Parathyroid adenoma (tissue), 2 donors: ENCODE data around the gene RXFP4.

Experiments
- H2AFZ ChIP-seq: fragments of 300-600 bp; sonication (generic); one replicate; pipeline ENCODE4 v1.7.0; 2017; ENCODE audit warnings: antibody characterized with exemption, mild to moderate bottlenecking
- H3K27ac ChIP-seq: fragments of 300-600 bp; sonication (generic); one replicate; pipeline ENCODE4 v1.7.0; 2017
- H3K27me3 ChIP-seq: fragments of 300-600 bp; sonication (generic); one replicate; pipeline ENCODE4 v1.7.0; 2017; ENCODE audit warnings: low read length; ENCODE audit not compliant: control insufficient read depth, insufficient read depth
- H3K36me3 ChIP-seq: fragments of 300-600 bp; sonication (generic); one replicate; pipeline ENCODE4 v1.7.0; 2017; ENCODE audit warnings: low read length; ENCODE audit not compliant: control insufficient read depth, insufficient read depth
- H3K4me1 ChIP-seq: fragments of 300-600 bp; sonication (generic); one replicate; pipeline ENCODE4 v1.7.0; 2017; ENCODE audit warnings: control low read depth
- H3K4me2 ChIP-seq: fragments of 300-600 bp; sonication (generic); one replicate; pipeline ENCODE4 v1.7.0; 2017; ENCODE audit warnings: low read length
- H3K4me3 ChIP-seq: fragments of 300-600 bp; sonication (generic); one replicate; pipeline ENCODE4 v1.7.0; 2017; ENCODE audit warnings: low read depth, low read length
- H3K79me2 ChIP-seq: fragments of 300-600 bp; sonication (generic); one replicate; pipeline ENCODE4 v1.7.0; 2017; ENCODE audit warnings: control low read depth
- H3K9ac ChIP-seq: fragments of 300-600 bp; sonication (generic); one replicate; pipeline ENCODE4 v1.7.0; 2017; ENCODE audit warnings: mild to moderate bottlenecking
- H3K9me3 ChIP-seq: fragments of 300-600 bp; sonication (generic); one replicate; pipeline ENCODE4 v1.7.0; 2017; ENCODE audit warnings: low read length; ENCODE audit not compliant: control insufficient read depth
- CTCF ChIP-seq: fragments of 300-600 bp; sonication (generic); IDR thresholded peaks from one replicate; pipeline ENCODE4 v1.7.0; 2017; ENCODE audit warnings: antibody characterized with exemption, mild to moderate bottlenecking
- donor health status: primary hyperparathyroidism.

RXFP4 gene

GRCh38 chr1:155952505-155952890 is 11.1 kb downstream of the RXFP4 start:
- H3K4me1 ChIP-seq = no peaks in the 10 kb centered on the region
- H2AFZ ChIP-seq = no peak overlapping the region
- H3K4me3 ChIP-seq = no peak overlapping the region
- no peaks in the 10 kb centered on the region for H3K9me3 ChIP-seq
- no peak for TF ChIP-seq CTCF
- H3K27me3 ChIP-seq = no peaks in the 10 kb centered on the region
- H3K79me2 ChIP-seq = no peaks in the 10 kb centered on the region
- no peak overlapping the region for H3K4me2 ChIP-seq
- no peaks in the 10 kb centered on the region for H3K36me3 ChIP-seq
- H3K27ac ChIP-seq = no peak overlapping the region
- H3K9ac ChIP-seq = no peak overlapping the region

DNA sequence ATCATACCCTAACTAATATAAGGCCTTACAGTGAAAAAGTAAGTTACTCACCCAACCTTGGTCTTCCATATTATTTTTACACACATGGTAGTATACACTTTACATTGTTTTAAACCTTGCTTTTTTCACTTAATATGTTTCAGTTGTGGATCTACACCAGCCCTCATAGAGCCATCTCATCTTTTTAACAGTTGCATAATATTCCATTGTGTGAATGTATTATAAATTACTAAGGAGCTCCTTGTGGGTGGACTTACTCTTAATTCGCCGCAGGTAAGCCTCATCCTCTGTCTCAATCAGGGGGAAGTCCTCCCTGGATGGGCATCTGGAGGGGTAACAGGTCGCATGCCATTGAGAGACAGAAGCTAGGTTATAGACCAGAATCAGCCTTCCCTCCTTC is 13.2 kb downstream of the RXFP4 start:
- Histone ChIP-seq H2AFZ (no peak overlapping the region), H3K36me3 (no peaks in the 10 kb centered on the region), H3K4me3 (no peak overlapping the region), H3K4me1 (no peaks in the 10 kb centered on the region), H3K4me2 (no peak overlapping the region), H3K9me3 (no peaks in the 10 kb centered on the region), H3K9ac (no peak overlapping the region), H3K27ac (no peak overlapping the region), H3K79me2 (no peaks in the 10 kb centered on the region), H3K27me3 (no peaks in the 10 kb centered on the region)
- no peak for TF ChIP-seq CTCF

GRCh38 chr1:155957411-155957915 is 16.0 kb downstream of the RXFP4 start:
- no peaks in the 10 kb centered on the region for H3K4me1 ChIP-seq
- no peak overlapping the region for H3K9ac ChIP-seq
- no peak overlapping the region for H3K4me3 ChIP-seq
- no peak overlapping the region for H3K4me2 ChIP-seq
- H3K9me3 ChIP-seq = no peaks in the 10 kb centered on the region
- no peaks in the 10 kb centered on the region for H3K79me2 ChIP-seq
- no peaks in the 10 kb centered on the region for H3K27me3 ChIP-seq
- no peak overlapping the region for H3K27ac ChIP-seq
- no peak overlapping the region for H2AFZ ChIP-seq
- TF ChIP-seq CTCF = no peak
- no peaks in the 10 kb centered on the region for H3K36me3 ChIP-seq

- H3K9me3 ChIP-seq = no peaks in the 10 kb centered on the region
- H3K79me2 ChIP-seq = no peaks in the 10 kb centered on the region
- no peak overlapping the region for H3K4me2 ChIP-seq
- H3K36me3 ChIP-seq = no peaks in the 10 kb centered on the region
- no peak for TF ChIP-seq CTCF
- H3K4me1 ChIP-seq = no peaks in the 10 kb centered on the region
- no peak overlapping the region for H3K27ac ChIP-seq
- H3K27me3 ChIP-seq = no peaks in the 10 kb centered on the region
- no peak overlapping the region for H3K4me3 ChIP-seq
- no peak overlapping the region for H2AFZ ChIP-seq
- H3K9ac ChIP-seq = no peak overlapping the region
Measured at GRCh38 chr1:155960081-155960745, 18.8 kb downstream of the RXFP4 start.

GRCh38 chr1:155961937-155962336 is 20.5 kb downstream of the RXFP4 start:
- Histone ChIP-seq H3K4me2 (no peak overlapping the region), H2AFZ (no peak overlapping the region), H3K4me1 (no peaks in the 10 kb centered on the region), H3K36me3 (no peaks in the 10 kb centered on the region), H3K27ac (no peak overlapping the region), H3K27me3 (no peaks in the 10 kb centered on the region), H3K4me3 (no peak overlapping the region), H3K9me3 (no peaks in the 10 kb centered on the region), H3K79me2 (no peaks in the 10 kb centered on the region), H3K9ac (no peak overlapping the region)
- TF ChIP-seq CTCF = no peak
